NCI-H82 treated with DMSO at 0.1 percent for 48 hours (cell line): ENCODE data around the gene GRID2.
"Not testable (repeated sequence)": the region's sequence is repeated elsewhere in the genome, so short reads cannot be mapped to it uniquely, and the experiment has no call there.

Experiments used
- DNase-seq: peaks from one replicate; lab custom pipeline; 2025; ENCODE audit not compliant: unreplicated experiment; lab: John Stamatoyannopoulos, UW

Gene GRID2

DNA sequence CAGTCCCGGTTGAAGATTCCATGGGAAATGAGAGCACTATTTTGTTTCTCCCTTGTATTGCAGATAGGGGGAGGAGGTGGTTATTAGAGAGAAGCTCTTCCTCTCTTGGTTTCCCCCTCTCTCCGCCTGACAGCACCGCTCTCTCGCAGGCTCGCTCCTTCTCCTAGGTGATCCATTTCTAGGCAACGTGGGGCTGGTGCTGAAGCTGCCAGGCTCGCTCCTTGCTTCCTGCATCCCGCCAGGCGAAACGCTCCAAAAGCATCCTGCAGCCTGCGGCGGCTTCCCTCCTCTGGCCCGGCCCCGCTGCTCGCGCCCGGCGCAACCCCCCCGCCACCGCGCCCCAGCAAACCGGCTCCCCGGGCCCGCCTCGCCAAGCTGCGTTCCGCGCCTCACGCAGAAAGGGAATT lies at the start of gene GRID2:
Gene GRID2, plus strand, starts transcription at position 346 of the 407 bp plus-strand sequence.
- no peak for DNase-seq

DNA sequence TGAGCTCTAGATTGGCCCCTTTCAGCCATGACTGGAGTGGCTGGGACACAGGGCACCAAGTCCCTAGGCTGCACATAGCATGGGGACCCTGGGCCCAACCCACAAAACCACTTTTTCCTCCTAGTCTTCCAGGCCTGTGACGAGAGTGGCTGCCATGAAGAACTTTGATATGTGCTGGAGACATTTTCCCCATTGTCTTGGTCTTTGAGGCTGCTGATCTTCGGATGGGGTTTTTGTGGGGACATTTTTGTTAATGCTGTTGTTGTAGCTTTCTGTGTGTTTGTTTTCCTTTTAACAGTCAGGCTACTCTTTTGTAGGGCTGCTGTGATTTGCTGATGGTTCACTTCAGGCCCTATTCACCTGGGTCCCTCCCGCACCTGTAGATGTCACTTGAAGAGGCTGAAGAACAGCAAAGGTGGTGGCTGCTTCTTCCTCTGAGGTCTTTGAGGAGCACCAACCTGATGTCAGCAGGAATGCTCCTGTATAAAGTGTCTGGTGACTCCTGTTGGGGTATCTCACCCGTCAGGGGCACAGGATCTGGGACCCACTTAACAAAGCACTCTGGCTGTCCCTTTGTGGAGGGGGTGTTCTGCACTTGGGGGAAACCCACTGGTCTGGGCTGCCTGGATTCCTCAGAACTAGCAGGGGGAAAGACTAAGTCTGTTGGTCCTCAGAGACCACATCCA lies 49.6 kb upstream of the GRID2 start:
- no peak for DNase-seq

DNA sequence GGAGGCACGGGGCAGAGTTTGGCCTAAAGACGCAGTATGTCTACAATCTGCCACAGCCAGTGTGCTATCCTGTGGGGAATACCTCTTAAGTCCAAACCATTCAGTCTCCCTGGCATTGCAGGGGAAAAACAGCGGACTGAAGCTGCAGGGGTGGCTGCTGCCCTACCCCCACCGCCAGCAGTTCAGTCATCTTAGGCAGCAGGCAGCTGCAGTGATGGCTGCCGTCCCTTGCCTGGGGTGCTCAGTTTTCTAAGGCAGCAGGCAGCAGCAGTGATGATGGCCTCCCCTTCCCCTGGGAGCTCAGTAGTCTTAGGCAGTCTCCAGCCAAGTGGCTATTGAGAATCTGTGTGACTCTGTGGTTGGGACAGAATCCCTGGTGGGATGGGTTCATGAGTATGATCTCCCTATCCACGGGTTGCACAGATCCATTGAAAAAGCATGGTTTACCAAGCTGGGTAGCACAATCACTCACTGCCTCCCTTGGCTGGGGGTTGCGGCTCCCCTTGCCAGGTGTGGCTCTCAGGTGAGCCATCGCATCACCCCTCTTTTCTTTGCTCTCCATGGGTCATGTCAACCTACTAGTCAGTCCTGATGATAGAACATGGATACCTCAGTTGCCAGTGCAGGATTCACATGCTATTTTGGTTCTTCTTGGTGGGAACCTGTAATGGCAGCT lies 48.9 kb upstream of the GRID2 start:
- no peak for DNase-seq

DNA sequence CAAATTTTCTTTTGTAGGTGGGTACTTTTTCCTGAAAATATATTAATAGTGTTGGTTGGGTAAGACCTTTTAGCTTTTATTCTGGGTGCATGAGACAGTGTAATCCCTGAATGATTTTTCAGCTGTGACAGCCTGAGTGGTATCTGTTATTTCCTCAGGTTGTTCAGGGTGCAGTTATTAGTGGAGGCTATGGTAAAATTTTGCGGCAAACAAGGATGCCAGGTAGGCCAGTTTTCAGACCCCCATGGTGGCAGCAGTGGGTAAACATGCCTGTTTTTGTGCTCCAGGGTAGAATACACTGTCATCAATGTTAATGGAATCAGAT lies 47.9 kb upstream of the GRID2 start:
- no peak for DNase-seq

DNA sequence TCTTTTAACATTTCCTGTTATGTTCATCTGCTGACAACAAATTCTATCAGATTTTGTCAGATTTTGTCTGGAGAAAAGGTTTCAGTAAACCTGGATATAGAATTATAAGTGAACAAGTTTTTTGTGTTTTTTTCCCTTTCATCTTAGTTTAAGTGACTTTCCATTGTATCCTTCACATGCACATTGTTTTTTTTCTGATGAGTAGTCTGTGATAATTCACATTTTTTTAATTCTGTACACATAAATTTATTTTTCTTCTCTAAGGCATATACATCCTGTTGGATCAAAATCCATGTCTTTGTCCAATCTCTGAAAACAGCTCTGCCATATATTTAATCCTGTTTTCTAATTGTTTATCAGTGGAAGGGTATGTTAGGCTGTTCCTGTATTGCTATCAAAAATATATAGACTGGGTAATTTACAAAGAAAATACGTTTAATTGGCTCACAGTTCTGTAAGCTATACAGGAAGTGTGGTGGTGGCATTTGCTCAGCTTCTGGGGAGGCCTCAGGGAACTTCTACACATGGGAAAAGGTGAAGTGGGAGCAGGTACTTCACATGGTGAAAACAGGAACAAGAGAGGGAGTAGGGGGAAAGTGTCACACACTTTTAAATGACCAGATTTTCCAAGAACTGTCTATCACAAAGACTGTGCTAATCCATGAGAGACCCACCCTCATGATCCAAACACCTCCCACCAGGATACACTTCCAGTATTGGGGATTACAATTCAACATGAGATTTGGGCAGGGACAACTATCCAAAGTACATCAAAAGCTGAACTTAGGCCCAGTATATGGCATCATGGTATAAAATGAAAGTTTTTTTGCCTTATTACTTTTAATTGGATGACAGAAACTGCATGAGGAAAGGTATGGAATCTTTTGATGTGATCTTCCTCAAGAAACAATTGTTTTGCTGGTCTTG lies 45.6 kb upstream of the GRID2 start:
- no peak for DNase-seq

DNA sequence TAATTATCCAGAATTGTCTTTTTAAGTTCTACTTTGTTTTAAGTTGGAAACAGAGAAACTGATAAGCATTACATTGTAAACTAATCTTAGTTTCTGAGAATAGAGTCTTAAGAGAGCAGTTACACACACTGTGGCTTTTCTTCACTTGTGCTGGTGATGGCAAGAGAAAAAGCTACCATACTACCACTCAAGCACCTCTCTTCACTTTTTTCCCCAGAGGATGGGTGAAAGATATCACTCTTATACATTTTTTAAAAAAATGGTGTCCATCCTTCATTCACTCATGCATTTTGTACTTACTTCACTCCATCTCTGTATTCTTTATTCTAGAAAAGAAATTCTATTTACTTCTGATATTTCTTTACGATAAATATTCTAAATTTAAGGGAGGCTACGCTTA lies 42.5 kb upstream of the GRID2 start:
- DNase-seq = no peak

DNA sequence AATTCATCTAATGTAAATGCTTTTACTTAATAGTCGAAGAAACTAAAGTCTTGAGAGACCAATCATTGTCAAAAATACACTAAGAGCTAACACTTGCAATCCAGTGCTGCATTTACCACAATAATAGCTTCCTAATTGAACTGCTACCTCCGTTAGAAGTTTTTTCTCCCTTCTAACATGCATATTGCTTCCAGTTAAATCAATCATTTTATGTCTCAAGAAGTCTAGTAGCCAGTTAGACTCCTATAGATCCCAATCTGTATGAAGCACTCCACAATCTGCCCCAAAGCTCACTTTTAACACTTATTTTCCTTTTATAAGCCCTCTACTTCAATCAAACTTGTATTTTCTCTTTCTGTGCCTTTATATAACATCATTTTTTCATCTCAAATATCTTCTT lies 41.4 kb upstream of the GRID2 start:
- DNase-seq = no peak

DNA sequence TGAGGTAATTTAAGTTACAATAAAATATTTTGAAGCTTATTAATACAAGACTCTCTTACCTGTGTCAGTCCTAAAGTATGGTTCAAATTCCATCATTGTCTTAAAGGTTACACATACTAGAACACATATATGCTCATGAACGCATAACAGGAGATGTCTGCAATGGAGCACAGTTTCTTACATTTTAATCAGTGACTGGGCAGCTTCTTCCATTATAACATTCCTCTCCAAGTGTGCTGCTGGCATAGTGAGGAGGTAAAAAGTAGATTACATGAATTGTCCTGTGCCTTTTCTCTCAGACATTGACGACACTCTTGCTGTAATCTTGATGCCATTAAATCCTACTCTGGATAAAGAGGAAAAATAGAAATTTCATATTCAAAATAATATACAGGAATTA lies 40.8 kb upstream of the GRID2 start:
- no peak for DNase-seq

DNA sequence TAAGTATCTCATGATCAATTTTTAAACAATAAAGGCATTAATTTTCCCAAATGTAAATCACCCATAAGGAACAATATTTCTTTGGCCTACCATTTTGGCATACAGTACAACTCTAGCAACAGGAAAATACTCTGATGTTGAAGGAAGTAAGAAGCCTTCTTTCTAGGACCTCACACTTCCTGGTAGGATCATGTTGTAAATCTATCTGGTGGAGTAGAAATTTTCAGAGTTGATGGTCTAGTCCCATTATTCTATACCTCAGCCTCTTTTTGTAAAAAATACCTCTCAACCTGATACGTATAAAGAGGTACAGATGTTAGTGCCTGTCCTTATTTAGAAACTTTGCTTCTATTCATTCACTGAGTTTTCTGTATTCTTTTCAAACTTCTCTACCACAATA lies 40.2 kb upstream of the GRID2 start:
- DNase-seq = no peak

DNA sequence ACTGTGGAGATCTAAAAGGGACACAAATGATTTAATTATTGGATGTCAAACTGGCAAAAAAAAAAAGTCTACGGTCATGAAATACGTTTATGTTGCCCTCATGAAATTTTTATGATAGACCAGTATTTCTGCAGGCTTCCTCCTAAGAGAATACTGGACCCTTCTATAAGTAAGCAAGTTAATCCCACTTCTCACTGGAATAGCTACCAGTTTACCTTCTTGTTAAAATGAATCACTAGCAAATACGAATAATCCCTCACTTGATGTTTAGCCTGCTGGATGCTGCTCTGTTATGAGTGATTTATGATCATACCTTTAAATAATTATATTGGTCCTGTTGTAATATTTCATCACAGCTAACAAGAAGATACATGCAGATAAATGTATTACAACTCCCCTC lies 39.6 kb upstream of the GRID2 start:
- DNase-seq = no peak

DNA sequence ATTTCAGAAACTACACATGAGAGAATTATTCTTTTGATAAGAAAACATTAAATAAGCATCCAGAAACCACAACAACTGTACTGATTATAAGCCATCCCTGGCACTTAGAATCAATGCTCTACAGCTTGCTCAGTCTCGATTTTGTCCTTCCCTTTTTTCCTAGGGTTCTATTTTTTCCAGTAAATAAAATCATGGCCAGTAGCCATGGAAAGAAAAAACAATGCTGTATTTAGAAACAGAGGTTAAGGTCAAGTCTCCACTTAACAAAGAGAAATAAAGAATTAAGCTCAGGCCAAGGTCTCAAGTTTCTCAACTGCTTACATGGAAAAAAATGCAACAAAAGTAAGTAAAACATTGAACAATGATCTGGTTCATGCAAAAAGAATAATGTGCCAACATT lies 38.7 kb upstream of the GRID2 start:
- DNase-seq = no peak

DNA sequence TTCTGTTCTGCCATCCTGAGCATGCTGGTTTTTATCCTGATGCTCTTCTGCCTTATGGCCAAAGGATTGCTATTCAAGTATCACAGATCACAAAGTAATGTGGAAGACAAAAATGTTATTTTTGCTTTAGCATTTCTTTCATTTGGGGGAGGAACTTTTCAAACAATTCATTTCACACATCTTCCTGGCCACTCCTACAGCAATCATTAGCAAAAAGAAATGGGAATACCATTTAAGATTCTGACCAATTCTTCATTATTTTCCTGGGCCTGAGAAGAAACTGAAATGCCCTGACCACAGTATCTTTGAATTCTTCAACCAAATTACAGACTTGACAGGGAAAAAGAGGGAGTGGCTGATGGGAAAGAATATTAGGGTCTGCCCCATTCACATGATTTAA lies 38.0 kb upstream of the GRID2 start:
- no peak for DNase-seq

DNA sequence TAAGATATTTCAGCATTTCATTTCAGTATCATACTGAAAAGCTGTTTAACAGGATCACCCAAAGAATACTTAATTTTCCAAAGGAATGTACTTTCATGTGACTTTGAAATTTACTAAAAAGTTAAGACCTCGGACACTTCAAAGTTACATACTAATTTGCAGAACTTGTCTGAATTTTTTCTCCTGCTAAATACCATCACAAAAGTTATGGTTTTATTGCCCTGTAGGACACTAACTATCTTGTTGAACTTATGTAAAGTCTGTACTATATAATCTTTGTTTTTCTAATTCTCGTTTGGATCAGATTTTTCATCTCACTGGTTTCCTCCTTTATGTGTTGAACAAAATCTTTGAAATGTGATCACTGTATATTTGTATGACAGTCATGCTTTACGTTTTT lies 37.2 kb upstream of the GRID2 start:
- DNase-seq = no peak

DNA sequence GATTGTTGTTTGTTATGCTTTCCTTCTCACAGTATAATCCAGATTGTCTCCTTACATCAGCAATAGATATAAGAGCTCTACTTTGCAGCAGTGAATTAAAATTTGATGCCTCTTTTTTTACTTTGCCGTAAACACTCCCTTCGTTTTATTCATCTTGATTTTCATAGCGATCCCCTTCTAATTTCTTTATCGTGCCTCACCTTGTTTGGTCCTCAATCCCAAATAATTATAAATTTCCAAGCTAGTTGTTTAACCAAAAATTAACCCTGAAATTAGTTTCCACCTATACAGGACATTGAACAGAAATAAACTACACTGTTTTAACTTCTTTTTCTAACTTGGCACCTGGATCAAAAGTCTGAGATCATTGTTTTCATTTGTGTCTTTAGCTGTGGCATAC lies 35.1 kb upstream of the GRID2 start:
- no peak for DNase-seq

DNA sequence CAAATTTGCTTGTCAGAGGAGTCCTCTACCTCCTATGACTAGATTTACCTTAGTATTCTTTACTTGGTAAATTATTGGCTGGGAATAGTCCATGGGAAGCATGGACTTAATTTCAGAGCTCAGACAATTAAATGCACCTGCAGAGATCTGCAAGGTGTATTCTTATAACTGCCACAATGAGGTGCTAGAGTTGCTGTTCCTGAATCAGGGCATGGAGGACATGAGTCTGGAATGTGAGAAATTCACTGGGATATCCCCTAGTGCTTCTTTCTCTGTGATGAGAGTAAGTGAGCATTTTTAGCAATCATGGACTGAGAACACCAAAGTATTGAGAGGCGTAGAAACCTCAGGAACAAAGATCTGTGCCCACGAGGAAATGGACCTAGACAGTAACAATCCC lies 32.9 kb upstream of the GRID2 start:
- DNase-seq = no peak

DNA sequence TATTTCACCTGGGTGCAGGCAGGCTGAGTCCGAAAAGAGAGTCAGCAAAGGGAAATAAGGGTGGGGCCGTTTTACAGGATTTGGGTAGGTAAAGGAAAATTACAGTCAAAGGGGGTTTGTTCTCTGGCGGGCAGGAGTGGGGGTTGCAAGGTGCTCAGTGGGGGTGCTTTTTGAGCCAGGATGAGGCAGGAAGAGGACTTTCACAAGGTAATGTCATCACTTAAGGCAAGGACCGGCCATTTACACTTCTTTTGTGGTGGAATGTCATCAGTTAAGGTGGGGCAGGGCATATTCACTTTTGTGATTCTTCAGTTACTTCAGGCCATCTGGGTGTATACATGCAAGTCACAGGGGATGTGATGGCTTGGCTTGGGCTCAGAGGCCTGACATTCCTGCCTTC lies 32.2 kb upstream of the GRID2 start:
- DNase-seq = not testable (repeated sequence)

DNA sequence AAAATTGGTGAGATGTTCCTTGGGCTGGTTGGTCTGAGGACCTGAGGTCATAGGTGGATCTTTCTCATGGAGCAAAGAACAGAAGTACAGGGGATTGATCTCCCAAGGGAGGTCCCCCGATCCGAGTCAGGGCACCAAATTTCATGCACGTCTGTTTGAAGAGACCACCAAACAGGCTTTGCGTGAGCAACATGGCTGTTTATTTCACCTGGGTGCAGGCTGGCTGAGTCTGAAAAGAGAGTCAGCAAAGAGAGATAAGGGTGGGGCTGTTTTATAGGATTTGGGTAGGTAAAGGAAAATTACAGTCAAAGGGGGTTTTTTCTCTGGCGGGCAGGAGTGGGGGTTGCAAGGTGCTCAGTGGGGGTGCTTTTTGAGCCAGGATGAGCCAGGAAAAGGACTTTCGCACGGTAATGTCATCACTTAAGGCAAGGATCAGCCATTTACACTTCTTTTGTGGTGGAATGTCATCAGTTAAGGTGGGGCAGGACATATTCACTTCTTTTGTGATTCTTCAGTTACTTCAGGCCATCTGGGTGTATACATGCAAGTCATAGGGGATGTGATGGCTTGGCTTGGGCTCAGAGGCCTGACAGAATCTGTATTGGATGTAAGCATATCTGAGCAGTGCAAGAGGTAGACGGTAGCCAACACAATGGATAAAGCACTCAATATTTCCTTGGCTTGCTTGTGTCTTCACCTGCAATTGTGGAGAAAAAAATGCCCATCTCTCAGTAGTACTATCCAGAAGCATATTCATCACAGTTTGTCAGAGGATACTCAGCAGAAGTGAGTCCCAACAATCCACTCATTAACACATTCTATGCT lies 26.5 kb upstream of the GRID2 start:
- not testable (repeated sequence) for DNase-seq

DNA sequence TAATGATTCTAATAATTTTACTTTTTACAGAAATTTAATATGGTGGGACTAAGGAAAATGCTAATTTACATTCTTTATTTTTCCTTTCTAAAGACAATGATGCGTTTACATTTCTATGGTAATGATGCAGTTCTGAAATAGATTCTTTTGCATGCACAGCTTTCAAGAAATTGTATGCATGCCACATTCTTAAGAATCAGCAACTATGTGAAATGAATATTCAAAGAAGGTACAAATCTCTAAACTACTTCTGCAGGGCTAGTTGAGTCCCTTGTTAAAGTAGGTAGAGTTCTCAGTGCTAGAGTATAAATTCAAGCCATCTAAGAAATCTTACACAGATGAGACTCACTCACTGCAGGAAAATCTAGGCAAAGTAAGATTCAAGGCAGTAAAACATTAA lies 24.5 kb upstream of the GRID2 start:
- DNase-seq = no peak

DNA sequence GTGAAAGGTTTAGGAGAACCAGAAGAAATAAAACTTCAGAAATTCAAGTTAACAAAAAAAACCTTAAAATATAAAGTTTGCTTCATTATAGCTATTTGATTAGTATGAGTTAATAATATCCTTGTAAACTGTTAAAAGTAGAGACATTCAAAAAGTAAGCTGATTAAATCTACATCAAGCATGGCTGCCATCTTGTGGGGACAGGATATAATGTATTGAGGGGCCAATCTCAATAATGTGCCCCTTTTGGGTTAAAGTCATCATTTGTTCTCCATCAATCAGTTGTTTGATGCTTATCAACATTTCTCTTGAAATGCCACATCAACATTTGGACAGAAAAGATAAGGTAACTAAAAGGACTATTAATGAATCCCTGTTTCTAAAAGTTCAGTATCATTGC lies 4.6 kb upstream of the GRID2 start:
- DNase-seq = no peak

DNA sequence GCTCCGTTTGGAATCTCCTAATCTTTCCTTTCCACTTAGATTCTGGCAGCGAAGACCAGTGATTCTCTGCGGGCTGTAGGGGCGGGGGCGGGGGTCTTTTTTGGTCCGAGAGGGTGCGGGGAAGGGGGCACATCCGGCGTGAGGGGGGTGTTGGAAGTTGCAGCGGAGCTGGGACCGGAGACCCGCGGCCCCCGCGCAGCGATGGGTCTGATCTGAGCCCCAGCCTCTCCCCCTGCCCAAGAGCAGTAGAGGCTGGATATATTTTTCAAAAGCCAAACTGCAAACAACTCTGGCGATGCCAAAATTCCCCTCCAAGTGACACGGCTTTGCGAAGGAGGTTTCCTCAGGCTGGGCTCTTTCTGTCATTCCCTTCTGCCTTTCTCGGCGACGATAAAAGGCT lies 355 bp downstream of the GRID2 start:
- no peak for DNase-seq

DNA sequence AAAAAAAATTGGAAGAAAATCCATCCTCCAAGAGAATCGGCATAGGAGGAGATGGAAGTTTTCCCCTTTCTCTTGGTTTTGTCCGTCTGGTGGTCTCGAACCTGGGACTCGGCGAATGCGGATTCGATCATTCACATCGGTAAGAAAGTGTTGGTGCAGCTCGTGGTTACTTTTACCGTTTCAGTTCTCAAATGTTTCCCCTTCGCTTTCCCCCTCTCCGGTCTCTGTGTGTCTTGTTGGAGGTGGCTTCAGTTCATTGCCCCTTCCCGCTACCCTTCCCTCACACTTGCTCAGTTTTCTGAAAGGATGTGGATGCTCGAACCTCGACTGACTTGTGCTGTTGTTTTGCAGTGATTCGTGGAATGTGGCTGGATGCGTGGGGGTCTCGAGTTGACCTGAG lies 840 bp downstream of the GRID2 start:
- no peak for DNase-seq
